ENCODE data around the gene RPL18A. TPM values are rescaled to one million over a fixed set of nuclear protein-coding genes. Genes with fewer than 3 reads are reported as not detected.

Gene RPL18A
- total and polyA plus RNA-seq, 2 experiments from 2014 or later, result 1,314 to 2,829 TPM

GRCh38 chr19:17866964-17867486, 7.3 kb downstream of the RPL18A start (continued):
- no peak for TF ChIP-seq ZNF462 (CRISPR knock-in tag; IDR thresholded peaks at IDR 0.05)
- TF ChIP-seq, protein P1, sequence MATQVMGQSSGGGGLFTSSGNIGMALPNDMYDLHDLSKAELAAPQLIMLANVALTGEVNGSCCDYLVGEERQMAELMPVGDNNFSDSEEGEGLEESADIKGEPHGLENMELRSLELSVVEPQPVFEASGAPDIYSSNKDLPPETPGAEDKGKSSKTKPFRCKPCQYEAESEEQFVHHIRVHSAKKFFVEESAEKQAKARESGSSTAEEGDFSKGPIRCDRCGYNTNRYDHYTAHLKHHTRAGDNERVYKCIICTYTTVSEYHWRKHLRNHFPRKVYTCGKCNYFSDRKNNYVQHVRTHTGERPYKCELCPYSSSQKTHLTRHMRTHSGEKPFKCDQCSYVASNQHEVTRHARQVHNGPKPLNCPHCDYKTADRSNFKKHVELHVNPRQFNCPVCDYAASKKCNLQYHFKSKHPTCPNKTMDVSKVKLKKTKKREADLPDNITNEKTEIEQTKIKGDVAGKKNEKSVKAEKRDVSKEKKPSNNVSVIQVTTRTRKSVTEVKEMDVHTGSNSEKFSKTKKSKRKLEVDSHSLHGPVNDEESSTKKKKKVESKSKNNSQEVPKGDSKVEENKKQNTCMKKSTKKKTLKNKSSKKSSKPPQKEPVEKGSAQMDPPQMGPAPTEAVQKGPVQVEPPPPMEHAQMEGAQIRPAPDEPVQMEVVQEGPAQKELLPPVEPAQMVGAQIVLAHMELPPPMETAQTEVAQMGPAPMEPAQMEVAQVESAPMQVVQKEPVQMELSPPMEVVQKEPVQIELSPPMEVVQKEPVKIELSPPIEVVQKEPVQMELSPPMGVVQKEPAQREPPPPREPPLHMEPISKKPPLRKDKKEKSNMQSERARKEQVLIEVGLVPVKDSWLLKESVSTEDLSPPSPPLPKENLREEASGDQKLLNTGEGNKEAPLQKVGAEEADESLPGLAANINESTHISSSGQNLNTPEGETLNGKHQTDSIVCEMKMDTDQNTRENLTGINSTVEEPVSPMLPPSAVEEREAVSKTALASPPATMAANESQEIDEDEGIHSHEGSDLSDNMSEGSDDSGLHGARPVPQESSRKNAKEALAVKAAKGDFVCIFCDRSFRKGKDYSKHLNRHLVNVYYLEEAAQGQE (IDR thresholded peaks at IDR 0.05; ENCODE audit: unreplicated experiment), result no peak
- TF ChIP-seq NANOG (IDR thresholded peaks at IDR 0.05; ENCODE audit: borderline replicate concordance), result no peak
- no peak for TF ChIP-seq STAT1 (IDR thresholded peaks at IDR 0.05; ENCODE audit: unreplicated experiment)
- TF ChIP-seq EZH2phosphoT487 (IDR thresholded peaks at IDR 0.05; ENCODE audit: unreplicated experiment), result no peak
- TF ChIP-seq JUNB (IDR thresholded peaks at IDR 0.05; ENCODE audit: unreplicated experiment), result no peak
- no peak for TF ChIP-seq ZNF114 (CRISPR knock-in tag; IDR thresholded peaks at IDR 0.05)
- TF ChIP-seq, protein P2, sequence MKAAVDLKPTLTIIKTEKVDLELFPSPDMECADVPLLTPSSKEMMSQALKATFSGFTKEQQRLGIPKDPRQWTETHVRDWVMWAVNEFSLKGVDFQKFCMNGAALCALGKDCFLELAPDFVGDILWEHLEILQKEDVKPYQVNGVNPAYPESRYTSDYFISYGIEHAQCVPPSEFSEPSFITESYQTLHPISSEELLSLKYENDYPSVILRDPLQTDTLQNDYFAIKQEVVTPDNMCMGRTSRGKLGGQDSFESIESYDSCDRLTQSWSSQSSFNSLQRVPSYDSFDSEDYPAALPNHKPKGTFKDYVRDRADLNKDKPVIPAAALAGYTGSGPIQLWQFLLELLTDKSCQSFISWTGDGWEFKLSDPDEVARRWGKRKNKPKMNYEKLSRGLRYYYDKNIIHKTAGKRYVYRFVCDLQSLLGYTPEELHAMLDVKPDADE (IDR thresholded peaks at IDR 0.05), result no peak

All from GM23338 (cell line).